GM23338 (cell line): ENCODE measurements around the gene WDR54. TPM values are rescaled to one million over a fixed set of nuclear protein-coding genes. Genes with fewer than 3 reads are reported as not detected.
A peak's percentile ranks its signal among the peaks of the same experiment; 100 is the strongest.

Source experiments
- ATAC-seq: fragments of 200-7000 bp; cut with Tn5 transposase; 3 replicates; pipeline ENCODE4 v1.9.1; 2020
- DNase-seq: peaks from one replicate; pipeline ENCODE4 v3.0.0-alpha.2; 2015; ENCODE audit warnings: low spot score
- H2AFZ ChIP-seq: fragments of 200-600 bp; sonication (generic); 2 replicates; pipeline ENCODE4 v1.8.0; 2016; ENCODE audit warnings: antibody characterized with exemption, mild to moderate bottlenecking, moderate library complexity
- H3F3A ChIP-seq: fragments of 200-600 bp; sonication (generic); replicated peaks from 2 replicates; pipeline ENCODE4 v1.8.0; 2017; ENCODE audit warnings: antibody characterized with exemption, mixed run types, low read depth
- H3K27ac ChIP-seq: fragments of 200-600 bp; sonication (generic); 2 replicates; pipeline ENCODE4 v1.6.1; 2016; ENCODE audit warnings: low read depth
- H3K27me3 ChIP-seq: fragments of 200-600 bp; sonication (generic); 2 replicates; pipeline ENCODE4 v1.8.0; 2016; ENCODE audit warnings: mild to moderate bottlenecking, mixed run types, moderate library complexity; ENCODE audit not compliant: insufficient read depth
- H3K36me3 ChIP-seq: fragments of 200-600 bp; sonication (generic); 2 replicates; pipeline ENCODE4 v1.8.0; 2016; ENCODE audit warnings: mild to moderate bottlenecking; ENCODE audit not compliant: insufficient read depth
- H3K4me1 ChIP-seq: fragments of 200-600 bp; sonication (generic); 2 replicates; pipeline ENCODE4 v1.8.0; 2016; ENCODE audit warnings: mild to moderate bottlenecking, moderate library complexity; ENCODE audit not compliant: insufficient read depth
- H3K4me2 ChIP-seq: fragments of 200-600 bp; sonication (generic); 2 replicates; pipeline ENCODE4 v1.7.1; 2017; ENCODE audit warnings: mixed run types
- H3K4me3 ChIP-seq: fragments of 200-600 bp; sonication (generic); 2 replicates; pipeline ENCODE4 v1.6.1; 2016; ENCODE audit warnings: mixed run types
- H3K79me2 ChIP-seq: fragments of 200-600 bp; sonication (generic); replicated peaks from 2 replicates; pipeline ENCODE4 v1.8.0; 2017; ENCODE audit warnings: mild to moderate bottlenecking; ENCODE audit not compliant: insufficient read depth
- H3K9me2 ChIP-seq: fragments of 200-600 bp; sonication (generic); 2 replicates; pipeline ENCODE4 v1.8.0; 2017; ENCODE audit not compliant: insufficient read depth
- H4K20me1 ChIP-seq: fragments of 200-600 bp; sonication (generic); replicated peaks from 2 replicates; pipeline ENCODE4 v1.8.0; 2017; ENCODE audit warnings: mild to moderate bottlenecking; ENCODE audit not compliant: insufficient read depth
- H3K27ac Mint-ChIP-seq: 2 replicates; pipeline ENCODE4 v1.8.0; 2020; ENCODE audit warnings: inconsistent platforms, mild to moderate bottlenecking, moderate library complexity, mixed read lengths
- H3K27me3 Mint-ChIP-seq: 3 replicates; pipeline ENCODE4 v1.8.0; 2022; ENCODE audit warnings: low read depth, mild to moderate bottlenecking, moderate library complexity, mixed read lengths, inconsistent platforms; ENCODE audit not compliant: insufficient read depth, poor library complexity
- H3K36me3 Mint-ChIP-seq: 3 replicates; pipeline ENCODE4 v1.8.0; 2021; ENCODE audit warnings: low read depth, mild to moderate bottlenecking, inconsistent platforms, moderate library complexity, mixed read lengths
- H3K4me1 Mint-ChIP-seq: 3 replicates; pipeline ENCODE4 v1.8.0; 2020; ENCODE audit warnings: mild to moderate bottlenecking, inconsistent platforms, mixed read lengths
- H3K4me3 Mint-ChIP-seq: 3 replicates; pipeline ENCODE4 v1.8.0; 2021; ENCODE audit warnings: moderate library complexity, mild to moderate bottlenecking, inconsistent platforms, mixed read lengths
- H3K9me3 Mint-ChIP-seq: 3 replicates; pipeline ENCODE4 v1.8.0; 2020; ENCODE audit warnings: moderate library complexity, mild to moderate bottlenecking, inconsistent platforms, mixed read lengths
- EZH2 ChIP-seq: fragments of 200-600 bp; sonication (generic); IDR thresholded peaks from one replicate; pipeline ENCODE4 v1.8.0; 2017; ENCODE audit warnings: antibody characterized with exemption, mild to moderate bottlenecking, low read depth; ENCODE audit not compliant: unreplicated experiment
- POLR2AphosphoS5 ChIP-seq: IDR thresholded peaks from 2 replicates; pipeline ENCODE4 v1.6.1; 2016; ENCODE audit warnings: antibody characterized with exemption, low read depth
- polyA plus RNA-seq: library from polyadenylated mRNA; unstranded; fragments of >200 nt; fragmentation: Nextera tagmentation; extraction: Ambion mirVana; gene quantifications from 2 replicates; pipeline ENCODE4 v1.2.1, GENCODE V29; 2016
- total RNA-seq: library from RNA; depleted of rRNA; stranded (reverse); fragments of >200 nt; shearing (Covaris generic); gene quantifications from 2 replicates; pipeline ENCODE4 v1.2.3, GENCODE V29; 2014
- TF ChIP-seq, protein P1 (sequence below): IDR thresholded peaks from 2 replicates; pipeline ENCODE4 v1.6.1; 2016; ENCODE audit warnings: antibody characterized with exemption
- TF ChIP-seq, protein P2 (sequence below), 2 experiments: fragments of 200-600 bp in 1 of 2; sonication (generic) in 1 of 2; conservative IDR thresholded peaks; 2 replicates each; pipeline versions ENCODE4 v1.5.1 to v1.6.1; 2016 to 2017; ENCODE audit warnings: antibody characterized with exemption in 2 of 2, low read depth in 2 of 2, mild to moderate bottlenecking in 2 of 2, moderate library complexity in 1 of 2

Gene WDR54
- total and polyA plus RNA-seq, 2 experiments from 2014 or later = 41.3 to 42.6 TPM

GRCh38 chr2:74415762-74416395 is 5.7 kb upstream of the WDR54 start:
- ATAC-seq (peak; percentile 67), DNase-seq (peak; percentile 91)
- peak overlapping the region; percentile 97 for H2AFZ ChIP-seq
- no peaks in the 10 kb centered on the region for H3K9me2 ChIP-seq
- Mint-ChIP-seq H3K9me3 (no peaks in the 10 kb centered on the region), H3K27ac (no peak overlapping the region), H3K4me3 (peak overlapping the region; percentile 73), H3K4me1 (peaks cover 13% of the 10 kb centered on the region; the same call in 2 of the 3 replicates), H3K27me3 (peaks cover 40% of the 10 kb centered on the region), H3K36me3 (no peaks in the 10 kb centered on the region)
- H3K4me3 ChIP-seq = peak overlapping the region; percentile 71
- H3K27me3 ChIP-seq = peaks cover 41% of the 10 kb centered on the region
- H3K4me1 ChIP-seq = peaks cover 16% of the 10 kb centered on the region
- TF ChIP-seq, protein P1, sequence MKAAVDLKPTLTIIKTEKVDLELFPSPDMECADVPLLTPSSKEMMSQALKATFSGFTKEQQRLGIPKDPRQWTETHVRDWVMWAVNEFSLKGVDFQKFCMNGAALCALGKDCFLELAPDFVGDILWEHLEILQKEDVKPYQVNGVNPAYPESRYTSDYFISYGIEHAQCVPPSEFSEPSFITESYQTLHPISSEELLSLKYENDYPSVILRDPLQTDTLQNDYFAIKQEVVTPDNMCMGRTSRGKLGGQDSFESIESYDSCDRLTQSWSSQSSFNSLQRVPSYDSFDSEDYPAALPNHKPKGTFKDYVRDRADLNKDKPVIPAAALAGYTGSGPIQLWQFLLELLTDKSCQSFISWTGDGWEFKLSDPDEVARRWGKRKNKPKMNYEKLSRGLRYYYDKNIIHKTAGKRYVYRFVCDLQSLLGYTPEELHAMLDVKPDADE = 0 out of 2 replicates have a peak, but pooled peaks have one; percentile 17
- TF ChIP-seq EZH2 (no peak), POLR2AphosphoS5 (0 out of 2 replicates have a peak, but pooled peaks have one; percentile 56)
- H3K4me2 ChIP-seq = peak overlapping the region; percentile 96
- no peaks in the 10 kb centered on the region for H3K79me2 ChIP-seq
- 0 out of 2 replicates have a peak, but pooled peaks cover 2% of the 10 kb centered on the region for H3F3A ChIP-seq
- H4K20me1 ChIP-seq = no peaks in the 10 kb centered on the region
- H3K36me3 ChIP-seq = no peaks in the 10 kb centered on the region
- no peak overlapping the region for H3K27ac ChIP-seq

DNA sequence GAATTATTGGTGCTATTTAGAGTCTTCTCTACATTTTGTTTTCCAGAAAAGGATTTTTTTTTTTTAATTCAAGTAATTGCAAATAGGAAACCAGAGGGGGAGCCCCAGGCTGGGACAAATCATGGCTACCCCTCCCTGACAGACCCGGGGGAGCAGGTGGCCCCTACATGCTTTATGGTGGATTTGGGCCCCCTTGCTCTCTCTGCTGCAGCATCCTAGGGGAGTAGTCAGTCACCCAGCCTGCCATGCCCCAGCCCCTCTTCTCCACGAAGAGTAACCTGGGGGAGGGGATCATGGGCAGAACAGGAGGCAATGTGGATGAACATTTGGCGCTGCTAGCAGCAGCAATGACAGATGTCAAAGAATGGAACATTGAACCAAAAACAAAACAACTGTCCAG is 4.8 kb upstream of the WDR54 start:
- ATAC-seq = no peak

More for the DNA sequence above, 4.8 kb upstream of the WDR54 start:
- Mint-ChIP-seq H3K27me3 (peaks cover 43% of the 10 kb centered on the region), H3K27ac (no peak overlapping the region), H3K9me3 (no peaks in the 10 kb centered on the region), H3K4me3 (no peak overlapping the region), H3K4me1 (peaks cover 16% of the 10 kb centered on the region; the same call in 2 of the 3 replicates), H3K36me3 (no peaks in the 10 kb centered on the region)
- Histone ChIP-seq H3K4me2 (0 out of 2 replicates have a peak overlapping the region, but pooled peaks have one; percentile 22), H3F3A (0 out of 2 replicates have a peak, but pooled peaks cover 6% of the 10 kb centered on the region), H3K4me3 (no peak overlapping the region), H2AFZ (no peak overlapping the region), H3K79me2 (no peaks in the 10 kb centered on the region), H3K27ac (no peak overlapping the region), H4K20me1 (no peaks in the 10 kb centered on the region), H3K36me3 (no peaks in the 10 kb centered on the region), H3K27me3 (peaks cover 41% of the 10 kb centered on the region), H3K4me1 (peaks cover 16% of the 10 kb centered on the region), H3K9me2 (no peaks in the 10 kb centered on the region)
- TF ChIP-seq, protein P2, sequence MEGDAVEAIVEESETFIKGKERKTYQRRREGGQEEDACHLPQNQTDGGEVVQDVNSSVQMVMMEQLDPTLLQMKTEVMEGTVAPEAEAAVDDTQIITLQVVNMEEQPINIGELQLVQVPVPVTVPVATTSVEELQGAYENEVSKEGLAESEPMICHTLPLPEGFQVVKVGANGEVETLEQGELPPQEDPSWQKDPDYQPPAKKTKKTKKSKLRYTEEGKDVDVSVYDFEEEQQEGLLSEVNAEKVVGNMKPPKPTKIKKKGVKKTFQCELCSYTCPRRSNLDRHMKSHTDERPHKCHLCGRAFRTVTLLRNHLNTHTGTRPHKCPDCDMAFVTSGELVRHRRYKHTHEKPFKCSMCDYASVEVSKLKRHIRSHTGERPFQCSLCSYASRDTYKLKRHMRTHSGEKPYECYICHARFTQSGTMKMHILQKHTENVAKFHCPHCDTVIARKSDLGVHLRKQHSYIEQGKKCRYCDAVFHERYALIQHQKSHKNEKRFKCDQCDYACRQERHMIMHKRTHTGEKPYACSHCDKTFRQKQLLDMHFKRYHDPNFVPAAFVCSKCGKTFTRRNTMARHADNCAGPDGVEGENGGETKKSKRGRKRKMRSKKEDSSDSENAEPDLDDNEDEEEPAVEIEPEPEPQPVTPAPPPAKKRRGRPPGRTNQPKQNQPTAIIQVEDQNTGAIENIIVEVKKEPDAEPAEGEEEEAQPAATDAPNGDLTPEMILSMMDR (conservative IDR thresholded peaks at IDR 0.05; ENCODE audit: low read depth in 2 of 2) = peak in 1 of 2 experiments; percentile 17; a peak in 3 of 4 replicates
- TF ChIP-seq, protein P1 = no peak
- no peak for DNase-seq
